Urinary bladder (tissue), 4 donors: Measurements from ENCODE around the gene TRAF3IP3. TPM values are rescaled to one million over a fixed set of nuclear protein-coding genes. Genes with fewer than 3 reads are reported as not detected.

Source experiments
- DNase-seq: peaks from one replicate; pipeline ENCODE4 v3.0.0-alpha.2; 2015; ENCODE audit errors: extremely low spot score
- H3K27ac ChIP-seq: one replicate; pipeline ENCODE4 v1.5.1; 2013; ENCODE audit warnings: low read depth, mild to moderate bottlenecking, moderate library complexity
- H3K36me3 ChIP-seq: one replicate; pipeline ENCODE4 v1.6.1; 2013; ENCODE audit warnings: mild to moderate bottlenecking, moderate library complexity; ENCODE audit not compliant: insufficient read depth
- H3K4me1 ChIP-seq: one replicate; pipeline ENCODE4 v1.6.1; 2013; ENCODE audit warnings: mild to moderate bottlenecking, moderate library complexity; ENCODE audit not compliant: insufficient read depth
- H3K4me3 ChIP-seq: one replicate; pipeline ENCODE4 v1.5.1; 2013; ENCODE audit warnings: low read depth, low read length
- WGBS: extraction: QIAGEN DNeasy Blood & Tissue Kit; methylation state at CpG from one replicate; pipeline ENCODE4 v1.1.7; 2013; 5-methylcytosine and 5-hydroxymethylcytosine counted together
- polyA plus RNA-seq: library from polyadenylated mRNA; stranded (reverse); fragments of 200-250 nt; gene quantifications from one replicate; pipeline ENCODE4 v1.2.3, GENCODE V29; 2013
- total RNA-seq: library from RNA; depleted of rRNA; stranded (reverse); fragments of >200 nt; gene quantifications from one replicate; pipeline ENCODE4 v1.2.3, GENCODE V29; 2014
- donor health status: healthy with polysubstance abuse.
- donor health status: healthy.

The TRAF3IP3 gene
- total and polyA plus RNA-seq, 2 donors, result 1.4 to 2.3 TPM

DNA sequence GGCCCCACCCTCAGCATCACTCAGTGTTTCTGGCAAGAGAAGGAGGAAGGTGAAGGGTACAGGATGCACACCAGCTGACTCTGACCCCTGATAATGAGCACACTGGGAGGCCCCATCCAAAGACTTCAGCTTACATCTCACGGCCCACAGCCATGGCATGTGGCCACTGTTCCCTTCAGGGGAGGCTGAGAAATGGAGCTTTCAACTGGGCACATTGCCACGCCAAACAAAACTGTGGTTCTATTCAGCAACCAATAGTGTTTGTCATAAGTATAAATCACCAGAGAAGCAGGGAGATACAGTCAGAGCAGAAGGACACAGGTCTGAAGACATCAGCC lies 12.7 kb upstream of the TRAF3IP3 start:
- WGBS, result 48% methylated on average over 2 of the region's 2 CpGs
- no peak overlapping the region for H3K27ac ChIP-seq
- no peak for DNase-seq

DNA sequence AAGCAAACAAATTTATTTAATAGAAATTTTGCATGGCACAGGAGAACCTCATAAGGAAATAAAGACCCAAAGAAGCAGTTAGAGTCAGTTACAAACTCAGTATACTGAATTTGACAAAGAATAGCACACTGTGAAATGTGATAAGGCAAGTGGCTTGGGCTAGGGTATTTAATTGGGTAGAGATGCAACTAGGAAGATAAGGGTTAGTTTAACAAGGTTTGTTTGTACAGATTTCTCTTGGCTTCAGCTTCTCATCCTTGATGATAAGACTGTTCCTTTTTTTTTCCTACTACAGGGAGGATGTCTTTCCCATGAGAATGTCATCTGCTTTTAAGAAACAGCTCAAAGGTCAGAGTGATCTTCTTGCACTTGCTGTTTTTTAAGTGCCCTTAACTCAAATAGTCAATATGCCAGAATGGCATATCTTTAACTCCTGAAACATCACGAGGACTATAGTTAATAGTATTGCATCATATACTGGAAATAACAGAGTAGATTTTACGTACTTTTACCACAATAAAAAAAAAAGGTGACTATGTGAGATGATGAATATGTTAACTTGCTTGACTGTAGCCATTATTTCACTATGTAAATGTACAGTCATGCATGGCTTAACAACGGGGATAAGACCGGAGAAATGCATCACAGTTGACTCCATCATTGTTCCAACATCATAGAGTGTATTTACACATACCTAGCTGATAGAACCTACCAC lies 9.2 kb upstream of the TRAF3IP3 start:
- no peaks in the 10 kb centered on the region for H3K36me3 ChIP-seq
- no peak overlapping the region for H3K27ac ChIP-seq
- no peak for DNase-seq
- H3K4me1 ChIP-seq, result no peaks in the 10 kb centered on the region
- WGBS, result 69% methylated on average over 4 of the region's 4 CpGs
- no peak overlapping the region for H3K4me3 ChIP-seq

More for the DNA sequence above, 12.7 kb upstream of the TRAF3IP3 start:
- no peak overlapping the region for H3K4me3 ChIP-seq
- no peaks in the 10 kb centered on the region for H3K36me3 ChIP-seq
- H3K4me1 ChIP-seq, result no peaks in the 10 kb centered on the region

DNA sequence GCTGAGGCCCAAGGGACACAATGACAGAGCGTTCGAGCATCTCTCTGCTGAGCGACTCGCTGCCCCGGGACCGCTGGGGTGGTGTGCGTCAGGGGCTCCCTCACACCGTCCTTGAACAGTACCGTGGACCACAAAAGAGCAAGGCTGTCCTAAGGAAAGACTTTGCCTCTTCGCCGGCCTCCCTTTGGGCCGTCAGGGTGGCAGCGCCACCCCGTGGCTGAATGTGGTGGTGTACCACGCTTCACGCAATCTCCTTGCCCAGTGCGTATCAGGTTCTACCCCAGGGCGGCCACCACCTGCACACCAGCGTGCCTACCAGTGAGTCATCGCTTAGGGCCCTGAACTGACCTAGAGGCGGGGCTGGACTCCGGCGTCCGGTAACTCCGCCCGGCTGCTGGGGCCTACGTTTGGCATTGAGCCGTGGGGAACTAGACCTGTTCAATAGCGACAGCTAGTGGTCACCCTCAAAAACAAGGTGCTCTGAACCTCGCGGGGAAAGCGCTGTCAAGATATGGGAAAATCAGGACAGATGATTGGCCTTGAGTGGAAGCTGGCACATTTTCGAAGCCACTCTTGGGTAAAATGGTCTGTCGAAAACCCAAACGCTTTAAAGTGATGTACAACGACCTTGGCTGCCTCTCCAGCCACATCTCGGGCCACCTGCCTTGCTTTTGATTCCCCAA lies 8.1 kb upstream of the TRAF3IP3 start:
- Histone ChIP-seq H3K4me1 (no peaks in the 10 kb centered on the region), H3K27ac (peak overlapping the region; percentile 14), H3K36me3 (no peaks in the 10 kb centered on the region), H3K4me3 (no peak overlapping the region)
- DNase-seq, result peak; percentile 70
- 13% methylated on average over 37 of the region's 37 CpGs for WGBS

DNA sequence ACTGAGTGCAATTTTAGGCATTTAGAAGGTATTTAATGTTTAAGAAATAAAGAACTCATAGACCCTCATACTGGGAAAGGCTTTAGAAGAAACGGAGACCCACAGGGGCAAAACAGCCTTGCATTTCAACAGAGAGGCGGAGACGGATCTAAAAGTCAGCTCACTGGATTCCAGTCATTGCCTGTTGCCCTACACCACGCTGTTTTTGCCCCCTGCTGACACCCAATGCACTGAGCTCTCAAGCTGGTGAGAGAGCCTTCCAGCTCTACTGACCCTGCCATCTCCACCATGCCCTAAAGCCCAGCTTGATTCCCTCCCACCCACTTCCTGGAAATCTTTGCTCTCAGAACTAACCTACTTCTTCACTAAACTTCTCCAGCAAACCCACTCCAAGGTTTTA lies 7.2 kb upstream of the TRAF3IP3 start:
- Histone ChIP-seq H3K4me1 (no peaks in the 10 kb centered on the region), H3K4me3 (no peak overlapping the region), H3K27ac (no peak overlapping the region), H3K36me3 (no peaks in the 10 kb centered on the region)
- DNase-seq, result no peak
- 61% methylated on average over 4 of the region's 4 CpGs for WGBS

DNA sequence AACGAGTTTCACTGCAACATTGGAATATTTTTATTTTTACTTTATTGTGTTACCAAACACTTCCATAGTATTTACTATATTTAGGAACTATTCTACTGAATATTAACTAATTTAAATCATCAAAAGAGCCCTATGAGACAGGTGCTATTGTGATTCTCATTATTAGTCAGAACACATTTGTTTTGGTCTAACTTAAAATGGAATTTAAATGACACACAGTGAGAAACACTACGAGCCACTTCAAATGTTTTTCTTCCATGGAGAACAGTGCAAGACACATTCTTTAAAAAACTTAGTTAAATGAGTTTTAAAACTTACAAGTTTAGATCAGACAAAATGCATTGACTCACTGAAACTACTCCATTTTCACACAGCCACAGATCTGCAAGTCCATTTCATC lies 6.6 kb upstream of the TRAF3IP3 start:
- no peak overlapping the region for H3K4me3 ChIP-seq
- 72% methylated on average over 2 of the region's 2 CpGs for WGBS
- no peaks in the 10 kb centered on the region for H3K36me3 ChIP-seq
- no peak overlapping the region for H3K27ac ChIP-seq
- H3K4me1 ChIP-seq, result no peaks in the 10 kb centered on the region
- no peak for DNase-seq

DNA sequence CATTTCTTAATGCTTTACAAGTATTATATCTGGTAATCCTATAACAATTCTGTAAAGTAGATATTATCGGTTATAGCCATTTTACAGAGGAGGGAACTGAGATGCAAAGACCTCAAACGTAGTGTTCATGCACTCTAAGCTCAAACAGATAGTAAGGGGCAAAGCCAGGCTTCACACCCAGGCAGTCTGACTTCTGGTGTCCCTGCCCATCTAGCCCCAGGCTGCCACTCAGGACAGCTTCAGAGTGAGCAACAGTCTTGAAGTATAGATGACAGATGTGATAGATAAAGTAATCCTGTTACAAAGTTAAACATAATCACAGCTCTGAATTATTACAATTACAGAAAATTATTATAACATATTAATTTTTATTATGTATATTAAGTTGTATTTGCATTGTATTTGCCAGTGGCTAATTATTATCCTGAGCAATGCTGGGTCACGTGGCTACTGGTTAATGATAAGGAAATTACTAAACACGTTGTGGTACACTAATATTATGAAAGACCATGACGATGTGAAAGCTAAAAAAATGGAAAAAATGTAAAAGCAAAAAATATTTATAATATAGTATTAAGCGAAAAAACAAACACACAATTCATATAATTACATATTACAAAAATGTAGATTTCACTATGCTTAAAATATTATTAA lies 6.1 kb upstream of the TRAF3IP3 start:
- Histone ChIP-seq H3K4me1 (no peaks in the 10 kb centered on the region), H3K4me3 (no peak overlapping the region), H3K36me3 (no peaks in the 10 kb centered on the region), H3K27ac (no peak overlapping the region)
- no peak for DNase-seq
- WGBS, result 75% methylated on average over 6 of the region's 6 CpGs

DNA sequence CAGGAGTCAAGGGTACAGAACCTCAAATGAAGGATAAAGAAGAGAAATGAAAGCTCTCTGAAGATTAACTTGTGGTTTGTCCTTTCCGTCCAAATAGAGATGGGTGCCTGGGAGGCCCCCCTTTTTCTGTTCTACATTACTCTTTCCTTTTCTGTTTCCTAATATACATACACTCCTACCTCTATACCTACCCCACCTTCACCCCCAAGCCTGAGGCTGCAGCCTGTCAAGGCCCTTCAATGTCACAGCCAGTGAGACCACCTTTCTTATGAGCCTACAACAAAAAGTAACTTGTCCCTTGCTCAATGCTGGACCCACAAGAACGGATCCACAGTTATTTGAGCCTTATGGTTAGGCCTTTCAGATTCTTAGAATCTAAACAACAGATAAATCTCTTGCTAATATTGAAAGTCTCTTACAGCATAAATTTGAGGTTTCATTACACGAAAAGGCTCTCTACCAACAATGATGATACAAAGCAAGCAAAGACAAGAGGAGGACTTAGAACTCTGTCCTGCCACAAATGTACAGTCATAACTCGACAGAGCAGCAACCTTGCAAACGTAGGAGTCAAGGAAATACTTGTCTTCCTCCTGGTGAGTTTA lies 4.1 kb upstream of the TRAF3IP3 start:
- Histone ChIP-seq H3K4me3 (no peak overlapping the region), H3K27ac (no peak overlapping the region), H3K4me1 (no peaks in the 10 kb centered on the region), H3K36me3 (no peaks in the 10 kb centered on the region)
- no peak for DNase-seq
- WGBS, result 54% methylated on average over 5 of the region's 5 CpGs

DNA sequence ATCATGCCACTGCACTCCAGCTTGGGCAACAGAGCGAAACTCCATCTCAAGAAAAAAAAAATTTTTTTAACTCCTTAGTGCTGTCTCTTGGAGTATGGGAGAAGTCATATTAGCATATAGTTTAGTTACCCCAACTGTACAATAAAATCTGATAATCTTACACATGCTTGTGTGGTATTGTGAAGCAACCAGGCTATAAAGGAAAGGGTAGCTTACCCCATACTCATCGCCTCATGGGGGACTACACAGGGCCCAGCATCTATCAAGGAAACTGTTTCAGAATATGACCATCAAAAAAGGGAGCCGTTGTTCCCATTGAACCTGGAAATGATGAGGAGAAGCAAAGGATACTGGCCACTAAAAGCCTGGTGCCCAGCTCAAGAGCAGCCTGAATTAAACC lies 3.0 kb upstream of the TRAF3IP3 start:
- Histone ChIP-seq H3K4me3 (no peak overlapping the region), H3K36me3 (no peaks in the 10 kb centered on the region), H3K27ac (no peak overlapping the region), H3K4me1 (no peaks in the 10 kb centered on the region)
- whole genome bisulfite sequencing, result 92% methylated on average over 3 of the region's 3 CpGs
- DNase-seq, result no peak

DNA sequence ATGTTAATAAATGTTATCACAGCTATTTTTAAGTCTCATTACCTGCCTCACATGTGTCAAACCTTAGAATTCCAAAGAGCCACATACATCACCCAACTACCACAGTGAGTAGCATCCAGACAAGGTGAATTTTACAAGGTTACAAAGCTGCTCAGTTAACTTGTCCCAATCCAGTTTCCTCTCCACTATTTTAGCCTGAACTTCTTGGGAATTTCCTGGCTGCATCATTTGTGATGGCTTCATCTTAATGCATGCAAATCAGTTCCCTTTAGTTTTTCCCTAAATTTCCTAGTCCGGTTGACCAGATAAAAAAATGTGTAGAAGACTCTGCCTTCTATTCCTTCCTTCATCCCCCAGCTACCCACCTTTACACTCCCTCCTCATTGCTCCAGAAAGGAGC lies 597 bp upstream of the TRAF3IP3 start:
- Histone ChIP-seq H3K36me3 (no peaks in the 10 kb centered on the region), H3K4me3 (no peak overlapping the region)
- WGBS, result 80% methylated on average over 1 of the region's 1 CpG

DNA sequence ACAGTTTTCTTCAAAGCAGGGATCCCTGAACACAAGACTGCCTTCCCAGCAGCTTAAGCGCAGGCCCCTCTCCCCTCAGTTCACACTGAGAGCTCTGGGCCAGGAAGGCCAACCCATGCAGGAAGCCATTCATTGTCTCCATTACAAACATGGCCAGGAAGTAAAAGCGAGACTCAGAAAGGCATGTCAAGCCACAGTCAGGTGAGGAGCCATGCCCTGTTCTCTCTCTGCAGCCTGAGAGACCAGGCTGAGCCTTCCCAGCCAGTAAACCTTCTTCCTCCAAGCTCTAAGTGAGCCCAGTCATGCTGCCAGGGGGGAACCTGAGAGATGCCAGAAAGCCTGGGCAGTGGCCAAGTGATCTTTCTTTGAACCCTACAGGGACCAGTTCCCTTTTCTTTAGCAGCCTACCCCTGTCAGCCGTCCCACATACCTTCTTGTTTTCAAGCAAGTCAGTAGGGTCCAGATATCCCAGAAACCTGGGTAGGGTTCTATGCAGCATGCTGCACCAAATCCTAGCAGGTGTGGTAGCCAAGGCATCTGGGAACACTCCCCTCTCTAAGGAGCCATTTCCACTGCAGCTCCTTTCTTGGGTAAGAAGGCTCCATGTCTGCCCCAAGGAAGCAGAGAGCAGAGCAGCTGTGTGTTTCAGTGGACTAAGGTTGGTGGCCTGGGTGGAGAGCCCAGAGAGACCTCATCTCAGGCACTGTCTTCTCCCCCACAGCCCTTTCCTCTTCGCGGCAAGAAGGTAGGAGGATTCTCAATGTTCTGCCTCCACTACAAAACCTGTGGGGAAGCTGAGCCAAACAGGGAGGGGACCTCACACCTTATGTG lies 977 bp downstream of the TRAF3IP3 start:
- 72% methylated on average over 5 of the region's 5 CpGs for WGBS
- no peak overlapping the region for H3K4me3 ChIP-seq
- H3K27ac ChIP-seq, result no peak overlapping the region
- H3K36me3 ChIP-seq, result no peaks in the 10 kb centered on the region
- DNase-seq, result no peak
- H3K4me1 ChIP-seq, result no peaks in the 10 kb centered on the region

More for the DNA sequence above, 597 bp upstream of the TRAF3IP3 start:
- Histone ChIP-seq H3K4me1 (no peaks in the 10 kb centered on the region), H3K27ac (no peak overlapping the region)
- no peak for DNase-seq

DNA sequence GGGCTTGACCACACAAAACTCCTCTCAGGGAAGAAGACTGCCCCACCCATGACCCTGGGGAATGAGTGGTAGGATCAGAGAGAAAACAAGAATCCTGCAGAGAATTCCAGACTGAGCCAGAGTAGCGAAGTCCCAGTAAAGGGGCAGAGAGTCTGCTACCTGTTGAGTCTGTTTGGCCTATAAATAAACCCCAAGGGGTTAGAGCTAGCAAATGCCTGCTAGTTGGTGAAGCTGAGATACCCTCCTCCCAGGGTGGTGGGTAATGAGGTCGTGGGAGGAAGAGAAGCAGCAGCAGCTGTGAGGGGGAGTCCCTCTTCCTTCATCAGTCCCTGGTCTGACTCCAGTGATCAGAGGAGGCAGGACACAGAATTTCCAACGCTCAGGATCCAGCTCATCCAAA lies 2.5 kb downstream of the TRAF3IP3 start:
- no peak for DNase-seq
- 67% methylated on average over 3 of the region's 3 CpGs for WGBS
- H3K4me1 ChIP-seq, result no peaks in the 10 kb centered on the region
- no peak overlapping the region for H3K4me3 ChIP-seq
- no peaks in the 10 kb centered on the region for H3K36me3 ChIP-seq
- H3K27ac ChIP-seq, result no peak overlapping the region

DNA sequence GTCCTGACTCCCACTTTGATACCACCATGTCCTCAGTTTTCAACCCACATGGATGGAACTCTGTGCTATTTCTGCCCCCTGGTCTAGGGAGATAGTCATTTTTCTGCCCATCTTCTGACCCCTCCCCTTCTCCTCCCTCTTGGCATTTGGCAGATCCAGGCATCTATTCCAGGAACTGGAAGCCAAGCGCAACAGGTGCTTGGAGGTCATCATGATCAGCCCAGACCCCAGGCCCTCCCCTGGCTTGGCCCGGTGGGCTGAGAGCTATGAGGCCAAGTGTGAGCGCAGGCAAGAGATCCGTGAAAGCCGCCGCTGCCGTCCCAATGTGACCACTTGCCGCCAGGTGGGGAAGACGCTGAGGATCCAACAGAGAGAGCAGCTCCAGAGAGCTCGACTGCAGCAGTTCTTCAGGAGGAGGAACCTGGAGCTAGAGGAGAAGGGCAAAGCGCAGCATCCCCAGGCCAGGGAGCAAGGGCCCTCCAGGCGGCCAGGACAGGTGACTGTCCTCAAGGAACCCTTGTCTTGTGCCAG lies 4.0 kb downstream of the TRAF3IP3 start:
- Histone ChIP-seq H3K27ac (no peak overlapping the region), H3K4me3 (no peak overlapping the region), H3K36me3 (no peaks in the 10 kb centered on the region), H3K4me1 (no peaks in the 10 kb centered on the region)
- no peak for DNase-seq
- WGBS, result 95% methylated on average over 12 of the region's 12 CpGs

DNA sequence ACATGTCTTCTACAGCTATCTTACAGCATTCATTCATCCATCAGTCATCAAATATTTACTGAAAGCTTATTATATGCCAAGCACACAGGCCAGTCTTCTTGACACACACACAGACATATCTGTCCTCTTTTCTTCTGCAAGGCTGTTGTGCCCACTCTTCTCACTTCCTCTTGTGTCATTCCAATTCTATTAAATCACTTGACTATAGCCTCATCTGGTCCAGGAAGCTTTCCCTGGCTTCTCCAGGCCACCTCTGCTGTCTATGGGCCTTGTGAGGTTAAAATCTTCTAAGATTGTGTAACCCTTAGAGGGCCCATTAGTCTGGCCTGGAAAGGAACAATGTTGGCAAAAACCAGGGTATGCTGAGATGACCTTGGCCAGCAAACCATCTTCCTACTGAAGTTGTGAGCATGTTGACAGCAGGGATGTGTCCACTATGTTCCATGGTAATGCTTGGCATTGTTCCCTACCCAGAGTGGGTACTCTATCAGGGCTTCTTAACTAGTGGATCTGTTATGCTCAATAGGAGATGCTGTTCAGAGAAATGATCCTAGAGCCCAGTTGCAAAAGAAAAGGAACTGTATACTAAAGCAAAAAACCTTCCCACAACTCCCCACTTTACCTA lies 5.3 kb downstream of the TRAF3IP3 start:
- Histone ChIP-seq H3K36me3 (no peaks in the 10 kb centered on the region), H3K27ac (no peak overlapping the region), H3K4me1 (no peaks in the 10 kb centered on the region), H3K4me3 (no peak overlapping the region)
- no peak for DNase-seq
